ENCODE results near the gene COL4A2.

COL4A2 gene

GRCh38 chr13:110266983-110267382, 40.1 kb upstream of the COL4A2 start:
- ATAC-seq, result no peak
- Mint-ChIP-seq H3K4me1 (no peaks in the 10 kb centered on the region), H3K27ac (no peak overlapping the region), H3K27me3 (peaks cover 23% of the 10 kb centered on the region), H3K36me3 (ENCODE audit: low read depth) (no peaks in the 10 kb centered on the region), H3K9me3 (no peaks in the 10 kb centered on the region), H3K4me3 (no peak overlapping the region)
- DNase-seq, result no peak

GRCh38 chr13:110268061-110268460, 39.0 kb upstream of the COL4A2 start:
- no peak overlapping the region for H3K4me3 Mint-ChIP-seq
- no peaks in the 10 kb centered on the region for H3K36me3 Mint-ChIP-seq (ENCODE audit: low read depth)
- H3K4me1 Mint-ChIP-seq, result no peaks in the 10 kb centered on the region
- no peaks in the 10 kb centered on the region for H3K9me3 Mint-ChIP-seq
- DNase-seq (no peak), ATAC-seq (no peak)
- peaks cover 13% of the 10 kb centered on the region for H3K27me3 Mint-ChIP-seq
- H3K27ac Mint-ChIP-seq, result no peak overlapping the region

GRCh38 chr13:110268576-110269185, 38.4 kb upstream of the COL4A2 start:
- Mint-ChIP-seq H3K9me3 (no peaks in the 10 kb centered on the region), H3K36me3 (ENCODE audit: low read depth) (no peaks in the 10 kb centered on the region)

GRCh38 chr13:110269509-110270185, 37.4 kb upstream of the COL4A2 start:
- Mint-ChIP-seq H3K27me3 (peaks cover 12% of the 10 kb centered on the region), H3K9me3 (no peaks in the 10 kb centered on the region), H3K4me3 (no peak overlapping the region), H3K4me1 (no peaks in the 10 kb centered on the region), H3K27ac (no peak overlapping the region), H3K36me3 (ENCODE audit: low read depth) (no peaks in the 10 kb centered on the region)
- no peak for ATAC-seq
- DNase-seq, result no peak

More at GRCh38 chr13:110268576-110269185, 38.4 kb upstream of the COL4A2 start:
- Mint-ChIP-seq H3K4me1 (no peaks in the 10 kb centered on the region), H3K27ac (no peak overlapping the region), H3K27me3 (peaks cover 12% of the 10 kb centered on the region), H3K4me3 (no peak overlapping the region)
- DNase-seq (no peak), ATAC-seq (no peak)

GRCh38 chr13:110270507-110270906, 36.6 kb upstream of the COL4A2 start:
- Mint-ChIP-seq H3K4me1 (no peaks in the 10 kb centered on the region), H3K36me3 (ENCODE audit: low read depth) (no peaks in the 10 kb centered on the region), H3K4me3 (no peak overlapping the region), H3K27ac (no peak overlapping the region), H3K27me3 (peaks cover 9% of the 10 kb centered on the region), H3K9me3 (no peaks in the 10 kb centered on the region)
- DNase-seq (no peak), ATAC-seq (no peak)

GRCh38 chr13:110271313-110271712, 35.8 kb upstream of the COL4A2 start:
- Mint-ChIP-seq H3K27ac (no peak overlapping the region), H3K4me1 (no peaks in the 10 kb centered on the region), H3K36me3 (ENCODE audit: low read depth) (no peaks in the 10 kb centered on the region), H3K27me3 (peaks cover 9% of the 10 kb centered on the region), H3K4me3 (no peak overlapping the region), H3K9me3 (no peaks in the 10 kb centered on the region)
- ATAC-seq (no peak), DNase-seq (no peak)

GRCh38 chr13:110272227-110272626, 34.9 kb upstream of the COL4A2 start:
- ATAC-seq, result no peak
- no peak for DNase-seq
- peaks cover 7% of the 10 kb centered on the region for H3K27me3 Mint-ChIP-seq

GRCh38 chr13:110272651-110273050, 34.4 kb upstream of the COL4A2 start:
- DNase-seq (no peak), ATAC-seq (no peak)
- H3K36me3 Mint-ChIP-seq (ENCODE audit: low read depth), result no peaks in the 10 kb centered on the region
- no peaks in the 10 kb centered on the region for H3K4me1 Mint-ChIP-seq
- H3K9me3 Mint-ChIP-seq, result no peaks in the 10 kb centered on the region
- no peak overlapping the region for H3K27ac Mint-ChIP-seq
- H3K4me3 Mint-ChIP-seq, result no peak overlapping the region
- H3K27me3 Mint-ChIP-seq, result peaks cover 7% of the 10 kb centered on the region

More at GRCh38 chr13:110272227-110272626, 34.9 kb upstream of the COL4A2 start:
- Mint-ChIP-seq H3K9me3 (no peaks in the 10 kb centered on the region), H3K4me1 (no peaks in the 10 kb centered on the region), H3K27ac (no peak overlapping the region), H3K36me3 (ENCODE audit: low read depth) (no peaks in the 10 kb centered on the region), H3K4me3 (no peak overlapping the region)

GRCh38 chr13:110273254-110273653, 33.8 kb upstream of the COL4A2 start:
- no peaks in the 10 kb centered on the region for H3K4me1 Mint-ChIP-seq
- no peaks in the 10 kb centered on the region for H3K36me3 Mint-ChIP-seq (ENCODE audit: low read depth)
- no peak overlapping the region for H3K4me3 Mint-ChIP-seq
- H3K9me3 Mint-ChIP-seq, result no peaks in the 10 kb centered on the region
- DNase-seq (no peak), ATAC-seq (no peak)
- H3K27ac Mint-ChIP-seq, result no peak overlapping the region
- H3K27me3 Mint-ChIP-seq, result peaks cover 6% of the 10 kb centered on the region

- Mint-ChIP-seq H3K36me3 (ENCODE audit: low read depth) (no peaks in the 10 kb centered on the region), H3K9me3 (no peaks in the 10 kb centered on the region), H3K4me1 (no peaks in the 10 kb centered on the region), H3K4me3 (no peak overlapping the region), H3K27me3 (peaks cover 9% of the 10 kb centered on the region), H3K27ac (no peak overlapping the region)
- DNase-seq (no peak), ATAC-seq (no peak)
Observed at GRCh38 chr13:110274687-110275086, 32.4 kb upstream of the COL4A2 start.

GRCh38 chr13:110275931-110276552, 31.0 kb upstream of the COL4A2 start:
- Mint-ChIP-seq H3K9me3 (no peaks in the 10 kb centered on the region), H3K27ac (no peak overlapping the region), H3K27me3 (peaks cover 11% of the 10 kb centered on the region), H3K4me3 (no peak overlapping the region), H3K4me1 (peaks cover 3% of the 10 kb centered on the region), H3K36me3 (ENCODE audit: low read depth) (no peaks in the 10 kb centered on the region)
- DNase-seq (no peak), ATAC-seq (no peak)

GRCh38 chr13:110276553-110276950, 30.5 kb upstream of the COL4A2 start:
- Mint-ChIP-seq H3K4me3 (no peak overlapping the region), H3K9me3 (no peaks in the 10 kb centered on the region), H3K27me3 (peaks cover 11% of the 10 kb centered on the region), H3K27ac (no peak overlapping the region), H3K4me1 (peaks cover 3% of the 10 kb centered on the region), H3K36me3 (ENCODE audit: low read depth) (no peaks in the 10 kb centered on the region)
- DNase-seq (no peak), ATAC-seq (no peak)

GRCh38 chr13:110277357-110277975, 29.6 kb upstream of the COL4A2 start:
- H3K27ac Mint-ChIP-seq, result no peak overlapping the region
- H3K9me3 Mint-ChIP-seq, result no peaks in the 10 kb centered on the region
- H3K36me3 Mint-ChIP-seq (ENCODE audit: low read depth), result no peaks in the 10 kb centered on the region
- peaks cover 3% of the 10 kb centered on the region for H3K4me1 Mint-ChIP-seq
- no peak for ATAC-seq
- no peak for DNase-seq
- peaks cover 17% of the 10 kb centered on the region for H3K27me3 Mint-ChIP-seq
- no peak overlapping the region for H3K4me3 Mint-ChIP-seq

- Mint-ChIP-seq H3K36me3 (ENCODE audit: low read depth) (no peaks in the 10 kb centered on the region), H3K27me3 (peaks cover 16% of the 10 kb centered on the region), H3K4me1 (peaks cover 3% of the 10 kb centered on the region), H3K27ac (no peak overlapping the region), H3K9me3 (no peaks in the 10 kb centered on the region), H3K4me3 (no peak overlapping the region)
- no peak for ATAC-seq
- DNase-seq, result no peak
Observed at GRCh38 chr13:110278859-110279258, 28.2 kb upstream of the COL4A2 start.

GRCh38 chr13:110279684-110280083, 27.4 kb upstream of the COL4A2 start:
- Mint-ChIP-seq H3K4me1 (peaks cover 3% of the 10 kb centered on the region), H3K36me3 (ENCODE audit: low read depth) (no peaks in the 10 kb centered on the region), H3K9me3 (no peaks in the 10 kb centered on the region), H3K4me3 (no peak overlapping the region), H3K27me3 (peaks cover 16% of the 10 kb centered on the region), H3K27ac (no peak overlapping the region)
- ATAC-seq (no peak), DNase-seq (no peak)

Measured in activated naive CD8-positive, alpha-beta T cell treated with anti-CD3 and anti-CD28 coated beads, Interleukin-2, amount 50 U/mL, for 24 hours (primary cell).